LNCaP clone FGC (cell line): ENCODE data around the gene PHLPP2.
A peak's percentile ranks its signal among the peaks of the same experiment; 100 is the strongest.
"Not testable (repeated sequence)": the region's sequence is repeated elsewhere in the genome, so short reads cannot be mapped to it uniquely, and the experiment has no call there.

Source experiments
- DNase-seq: peaks from one replicate; pipeline ENCODE4 v3.0.0-alpha.2; 2011; ENCODE audit warnings: low read depth
- H3K4me3 ChIP-seq: 2 replicates; pipeline ENCODE4 v1.5.1; 2011; ENCODE audit warnings: mild to moderate bottlenecking, low read depth, low read length, control low read depth
- CTCF ChIP-seq: IDR thresholded peaks from 2 replicates; pipeline ENCODE4 v1.5.1; 2012; ENCODE audit warnings: mild to moderate bottlenecking; ENCODE audit not compliant: control insufficient read depth, insufficient read depth; ENCODE audit errors: extremely low read depth

PHLPP2 gene

GRCh38 chr16:71625113-71625850, 99.2 kb downstream of the PHLPP2 start:
- H3K4me3 ChIP-seq, result peak overlapping the region; percentile 90
- no peak for TF ChIP-seq CTCF
- DNase-seq, result no peak

- TF ChIP-seq CTCF, result no peak
- H3K4me3 ChIP-seq, result no peak overlapping the region
- no peak for DNase-seq
Measured at GRCh38 chr16:71623597-71623996, 100.9 kb downstream of the PHLPP2 start.

DNA sequence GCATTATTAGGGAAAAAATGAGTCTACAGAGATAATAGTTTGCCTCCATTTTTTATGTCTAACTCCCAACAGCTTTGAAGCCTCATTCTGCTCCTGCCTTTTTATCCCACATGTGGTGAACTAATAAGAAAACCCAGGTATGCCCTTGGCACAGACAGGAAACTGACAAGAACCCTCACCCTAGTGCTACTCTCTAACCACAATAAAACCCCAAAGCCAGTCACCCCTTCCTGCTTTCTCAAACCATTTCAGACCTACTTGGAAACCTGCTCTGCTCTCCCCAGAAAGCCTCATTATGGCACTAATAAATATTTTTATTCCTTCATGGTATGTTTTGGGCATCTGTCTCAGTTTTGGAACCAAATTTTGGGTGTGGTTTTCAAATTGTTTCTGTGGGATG, 102.4 kb downstream of the PHLPP2 start:
- no peak overlapping the region for H3K4me3 ChIP-seq
- TF ChIP-seq CTCF, result no peak
- no peak for DNase-seq

DNA sequence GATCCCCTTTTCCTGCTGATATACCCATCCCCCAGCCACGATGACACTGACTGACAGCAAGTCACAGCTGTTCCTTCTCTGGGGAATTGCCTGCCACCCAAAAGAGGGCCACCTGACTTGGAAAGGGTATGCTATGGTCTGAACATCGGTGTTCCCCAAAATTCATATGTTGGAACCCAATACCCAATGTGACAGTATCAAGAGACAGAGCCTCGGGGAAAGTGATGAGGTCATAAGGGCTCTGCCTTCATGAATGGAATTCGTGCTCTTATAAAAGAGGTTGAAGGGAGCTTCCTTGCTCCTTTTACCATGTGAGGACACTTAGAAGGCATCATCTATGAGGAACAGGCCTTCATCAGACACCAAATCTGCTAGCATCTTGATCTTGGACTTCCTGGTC, 106.1 kb downstream of the PHLPP2 start:
- DNase-seq, result no peak
- no peak overlapping the region for H3K4me3 ChIP-seq
- no peak for TF ChIP-seq CTCF

GRCh38 chr16:71614956-71615355, 109.5 kb downstream of the PHLPP2 start:
- not testable (repeated sequence) for H3K4me3 ChIP-seq, DNase-seq

DNA sequence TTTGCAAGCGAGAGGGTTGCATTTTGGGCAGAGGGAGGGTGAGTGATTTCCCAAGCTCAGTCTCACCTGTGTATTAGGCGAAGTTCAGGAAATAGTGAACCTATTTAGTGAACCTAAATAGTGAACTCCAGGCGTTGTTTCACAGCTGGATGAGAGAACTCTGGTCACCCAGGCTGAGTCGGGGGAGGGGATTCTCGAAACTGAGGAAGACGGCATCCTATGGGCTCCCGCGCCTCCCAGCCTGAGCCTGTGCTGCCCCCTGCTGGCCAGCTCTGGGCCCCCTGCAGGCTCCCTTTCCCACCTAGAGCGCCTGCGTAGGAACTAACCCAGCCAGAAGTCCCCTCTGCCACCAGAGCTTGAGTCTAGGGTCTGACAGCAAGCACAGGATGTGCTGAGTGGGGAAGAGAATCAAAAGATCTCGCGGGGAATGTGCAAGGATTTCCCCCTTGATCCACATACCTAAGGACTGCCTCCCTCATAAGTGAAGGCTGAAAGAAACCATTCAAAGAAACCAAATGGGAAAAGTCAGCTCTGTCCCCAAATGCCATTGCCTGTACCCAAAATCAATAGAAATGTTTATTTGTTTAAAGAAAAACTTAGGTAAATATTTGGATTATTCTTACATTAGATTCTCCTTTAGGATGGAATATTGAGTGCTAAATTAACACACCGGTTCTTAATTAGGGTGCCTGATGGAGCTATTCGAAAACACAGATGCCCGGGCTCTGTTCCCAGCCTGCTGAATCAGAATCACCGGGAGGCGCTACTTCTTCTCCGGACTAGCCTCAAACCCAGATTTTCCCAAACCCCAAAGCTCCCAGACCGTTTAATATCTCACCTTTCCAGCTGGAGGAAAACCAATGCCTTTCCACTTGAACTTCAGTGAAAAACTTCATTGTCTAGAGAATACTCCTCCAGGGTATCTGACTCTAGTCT, 113.3 kb downstream of the PHLPP2 start:
- no peak overlapping the region for H3K4me3 ChIP-seq
- peak; percentile 90 for TF ChIP-seq CTCF
- no peak for DNase-seq

- H3K4me3 ChIP-seq, result no peak overlapping the region
- TF ChIP-seq CTCF, result no peak
Measured at GRCh38 chr16:71610447-71610846, 114.1 kb downstream of the PHLPP2 start.

More at GRCh38 chr16:71610447-71610846, 114.1 kb downstream of the PHLPP2 start:
- no peak for DNase-seq
